SK-N-SH (cell line): Measurements from ENCODE around the gene PPP1CA. TPM values are rescaled to one million over a fixed set of nuclear protein-coding genes. Genes with fewer than 3 reads are reported as not detected.

Experiments
- CTCF ChIA-PET: fragments of 300-600, 350-600 bp; formaldehyde crosslinking; extraction: SDS; loops from one replicate; lab custom pipeline; 2021; lab: Yijun Ruan, JAX
- POLR2A ChIA-PET: fragments of 350-600 bp; sonication (Branson Sonifier 250); formaldehyde crosslinking; extraction: SDS; loops from one replicate; lab custom pipeline; 2020; ENCODE audit warnings: antibody characterized with exemption, inconsistent platforms; lab: Yijun Ruan, JAX
- DNase-seq: peaks from one replicate; pipeline ENCODE4 v3.0.0; 2012
- H2AFZ ChIP-seq: fragments of 200-600 bp; sonication (generic); 2 replicates; pipeline ENCODE4 v1.8.1; 2016; ENCODE audit warnings: antibody characterized with exemption, mild to moderate bottlenecking, low read depth
- H3F3A ChIP-seq: fragments of 200-600 bp; sonication (generic); replicated peaks from 2 replicates; pipeline ENCODE3; 2016; ENCODE audit warnings: antibody characterized with exemption, mild to moderate bottlenecking; ENCODE audit not compliant: insufficient read depth
- H3K27ac ChIP-seq, 2 experiments: fragments of 200-500 bp in 1 of 2; fragments of 200-600 bp in 1 of 2; sonication (Bioruptor generic) in 1 of 2; sonication (generic), shearing (Covaris generic) in 1 of 2; 2 replicates each; pipeline versions ENCODE4 v1.5.1 to v1.6.1; 2014 to 2016; ENCODE audit warnings: low read depth in 2 of 2, inconsistent platforms in 1 of 2, low read length in 1 of 2, mild to moderate bottlenecking in 1 of 2, mixed read lengths in 1 of 2
- H3K27me3 ChIP-seq: fragments of 200-600 bp; sonication (generic), shearing (Covaris generic); 2 replicates; pipeline ENCODE4 v1.6.1; 2016; ENCODE audit warnings: mixed run types; ENCODE audit not compliant: insufficient read depth
- H3K36me3 ChIP-seq, 2 experiments: fragments of 200-500 bp in 1 of 2; fragments of 200-600 bp in 1 of 2; sonication (Bioruptor generic) in 1 of 2; sonication (generic) in 1 of 2; replicated peaks in 1 of 2; 2 replicates each; pipeline versions ENCODE3 to v1.5.1; 2014 to 2016; ENCODE audit warnings: low read length in 1 of 2, mild to moderate bottlenecking in 1 of 2; ENCODE audit not compliant: insufficient read depth in 2 of 2, control insufficient read depth in 1 of 2
- H3K4me1 ChIP-seq, 2 experiments: fragments of 200-500 bp in 1 of 2; fragments of 200-600 bp in 1 of 2; sonication (Bioruptor generic) in 1 of 2; sonication (generic), shearing (Covaris generic) in 1 of 2; 2 replicates each; pipeline versions ENCODE4 v1.5.1 to v1.6.1; 2014 to 2016; ENCODE audit warnings: low read depth in 1 of 2, low read length in 1 of 2, mixed run types in 1 of 2; ENCODE audit not compliant: insufficient read depth in 2 of 2, control insufficient read depth in 1 of 2
- H3K4me2 ChIP-seq: fragments of 200-600 bp; sonication (generic), shearing (Covaris generic); 2 replicates; pipeline ENCODE4 v1.6.1; 2017; ENCODE audit warnings: mixed run types
- H3K4me3 ChIP-seq, 2 experiments: fragments of 200-500 bp in 1 of 2; fragments of 200-600 bp in 1 of 2; sonication (Bioruptor generic) in 1 of 2; sonication (generic), shearing (Covaris generic) in 1 of 2; 2 replicates each; pipeline versions ENCODE4 v1.5.1 to v1.8.1; 2014 to 2016; ENCODE audit warnings: low read depth in 2 of 2, inconsistent platforms in 1 of 2, low read length in 1 of 2, mild to moderate bottlenecking in 1 of 2, mixed read lengths in 1 of 2, moderate library complexity in 1 of 2
- H3K79me2 ChIP-seq: fragments of 200-600 bp; sonication (generic); 2 replicates; pipeline ENCODE4 v1.8.1; 2017; ENCODE audit warnings: mild to moderate bottlenecking; ENCODE audit not compliant: insufficient read depth
- H3K9ac ChIP-seq: fragments of 200-600 bp; sonication (generic); 2 replicates; pipeline ENCODE4 v1.6.1; 2017; ENCODE audit warnings: mixed run types
- H3K9me2 ChIP-seq: fragments of 200-600 bp; sonication (generic); 2 replicates; pipeline ENCODE4 v1.6.1; 2017; ENCODE audit warnings: mixed run types
- H3K9me3 ChIP-seq: fragments of 200-600 bp; sonication (generic); 2 replicates; pipeline ENCODE4 v1.6.1; 2017; ENCODE audit warnings: mixed run types, mild to moderate bottlenecking, moderate library complexity
- H4K20me1 ChIP-seq: fragments of 200-600 bp; sonication (generic); 2 replicates; pipeline ENCODE4 v1.6.1; 2017; ENCODE audit warnings: mild to moderate bottlenecking, mixed run types; ENCODE audit not compliant: insufficient read depth
- EP300 ChIP-seq, 2 experiments: IDR thresholded peaks; 2 replicates each; pipeline versions ENCODE4 v1.4.0 to v1.6.1; 2012; ENCODE audit warnings: borderline replicate concordance in 1 of 2, low read depth in 1 of 2, low read length in 1 of 2
- EZH2phosphoT487 ChIP-seq: fragments of 200-600 bp; sonication (generic); IDR thresholded peaks from 2 replicates; pipeline ENCODE4 v1.6.1; 2017; ENCODE audit warnings: low read depth, mixed run types, mild to moderate bottlenecking, antibody characterized with exemption, moderate library complexity, borderline replicate concordance
- FOSL2 ChIP-seq: IDR thresholded peaks from 2 replicates; pipeline ENCODE4 v1.4.0; 2012; ENCODE audit warnings: low read depth, mild to moderate bottlenecking, moderate library complexity, borderline replicate concordance
- MEF2A ChIP-seq: IDR thresholded peaks from 2 replicates; pipeline ENCODE4 v1.4.0; 2012; ENCODE audit warnings: low read depth, borderline replicate concordance
- MXI1 ChIP-seq: IDR thresholded peaks from 2 replicates; pipeline ENCODE4 v1.6.1; 2012; ENCODE audit warnings: mild to moderate bottlenecking, low read depth, low read length, improper control_type of control experiment
- POLR2AphosphoS5 ChIP-seq: IDR thresholded peaks from 2 replicates; pipeline ENCODE4 v1.6.1; 2012; ENCODE audit warnings: low read depth, low read length
- RFX5 ChIP-seq: IDR thresholded peaks from 2 replicates; pipeline ENCODE4 v1.6.1; 2012; ENCODE audit warnings: mild to moderate bottlenecking, improper control_type of control experiment, low read length
- RXRA ChIP-seq: IDR thresholded peaks from 2 replicates; pipeline ENCODE4 v1.4.0; 2012; ENCODE audit warnings: low read depth, mild to moderate bottlenecking, borderline replicate concordance
- SMC3 ChIP-seq: IDR thresholded peaks from 2 replicates; pipeline ENCODE4 v1.6.1; 2012; ENCODE audit warnings: low read depth, low read length, improper control_type of control experiment
- TAF1 ChIP-seq: IDR thresholded peaks from 2 replicates; pipeline ENCODE4 v1.6.1; 2012; ENCODE audit warnings: low read depth, mild to moderate bottlenecking, low read length, moderate library complexity, borderline replicate concordance
- WGBS: methylation state at CpG from one replicate; pipeline ENCODE4 v1.1.6; 2017; ENCODE audit warnings: low lambda C conversion rate; 5-methylcytosine and 5-hydroxymethylcytosine counted together
- polyA plus RNA-seq, 3 experiments: library from polyadenylated mRNA; depleted of rRNA; stranded (reverse); fragments of >200 nt; gene quantifications; 2 replicates each; pipeline ENCODE4 v1.2.3, GENCODE V29; 2012
- TF ChIP-seq, protein P1 (sequence below): IDR thresholded peaks from 2 replicates; pipeline ENCODE4 v1.6.1; 2012; ENCODE audit warnings: mild to moderate bottlenecking, low read depth, low read length, moderate library complexity

Gene PPP1CA
- polyA plus RNA-seq, 1 of the 3 experiments (the other 2 are of a cell fraction) = 261 TPM

DNA sequence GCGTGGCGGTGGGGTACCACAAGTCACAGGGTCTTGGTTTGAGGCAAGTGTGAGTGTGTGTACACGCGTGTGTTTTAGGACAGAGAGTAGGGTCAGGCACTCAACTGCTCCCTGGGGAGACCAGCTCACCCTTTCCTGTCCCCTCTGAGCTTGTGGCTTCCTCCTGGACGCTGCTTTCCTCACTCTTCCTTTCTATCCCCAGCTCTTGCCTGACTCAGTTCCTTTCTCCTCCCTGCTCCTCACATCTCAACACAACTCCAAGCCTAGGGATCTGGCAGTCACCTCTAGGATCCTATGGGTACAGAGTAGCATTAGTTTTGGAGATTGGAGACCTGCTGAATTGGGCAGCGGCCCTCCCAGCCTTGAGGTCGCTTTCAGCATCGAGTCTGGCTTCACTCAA lies 32.4 kb downstream of the PPP1CA start:
- CTCF ChIA-PET = interaction anchor here (1.2 to 19.7 kb wide), 6 partner anchors 9 to 106 kb away, joined by 3 to 955 read pairs (median 12); partner anchors contain the start of gene POLD4
- Histone ChIP-seq H3F3A (peaks cover 4% of the 10 kb centered on the region), H3K27ac (peak overlapping the region in 1 of 2 experiments; percentile 9; a peak in 1 of 4 replicates), H3K36me3 (peaks cover 5 to 12% of the 10 kb centered on the region in 2 experiments), H3K4me1 (peaks cover 17 to 35% of the 10 kb centered on the region in 2 experiments; a peak in 3 of 4 replicates), H3K4me2 (peak overlapping the region; percentile 38; the same call in 1 of the 2 replicates), H3K4me3 (no peak overlapping the region), H3K9ac (no peak overlapping the region), H4K20me1 (peaks cover 71% of the 10 kb centered on the region), H3K27me3 (no peaks in the 10 kb centered on the region), H3K9me2 (no peaks in the 10 kb centered on the region), H3K9me3 (no peaks in the 10 kb centered on the region), H3K79me2 (peaks cover 80% of the 10 kb centered on the region), H2AFZ (no peak overlapping the region)
- POLR2A ChIA-PET = no interaction called here
- TF ChIP-seq RFX5 = no peak
- no peak for TF ChIP-seq EZH2phosphoT487
- no peak for TF ChIP-seq SMC3
- TF ChIP-seq TAF1 = no peak
- WGBS = 84% methylated on average over 3 of the region's 8 CpGs
- DNase-seq = no peak

DNA sequence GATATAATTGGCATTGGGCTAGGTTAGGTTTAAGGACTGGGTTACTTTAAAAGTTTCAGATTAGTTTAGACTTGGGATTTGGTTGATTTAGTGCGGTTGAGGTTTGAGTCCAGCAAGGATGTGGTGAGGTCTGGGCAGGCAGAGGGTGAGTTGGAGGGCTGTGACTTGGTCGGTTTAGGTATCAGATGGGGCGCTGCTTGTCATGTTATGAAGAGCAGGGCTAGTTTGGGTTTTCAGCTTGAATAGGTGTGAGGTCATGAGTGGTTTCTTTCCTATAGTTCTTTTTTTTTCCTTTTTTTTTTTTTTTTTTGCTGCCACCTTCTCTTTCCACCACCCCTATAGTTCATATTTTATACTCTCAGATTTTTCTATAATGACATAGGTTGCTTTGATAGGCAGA lies 33.0 kb downstream of the PPP1CA start:
- H3K27me3 ChIP-seq = no peaks in the 10 kb centered on the region
- H3K4me3 ChIP-seq = no peak overlapping the region
- peaks cover 71% of the 10 kb centered on the region for H4K20me1 ChIP-seq
- TF ChIP-seq, protein P1, sequence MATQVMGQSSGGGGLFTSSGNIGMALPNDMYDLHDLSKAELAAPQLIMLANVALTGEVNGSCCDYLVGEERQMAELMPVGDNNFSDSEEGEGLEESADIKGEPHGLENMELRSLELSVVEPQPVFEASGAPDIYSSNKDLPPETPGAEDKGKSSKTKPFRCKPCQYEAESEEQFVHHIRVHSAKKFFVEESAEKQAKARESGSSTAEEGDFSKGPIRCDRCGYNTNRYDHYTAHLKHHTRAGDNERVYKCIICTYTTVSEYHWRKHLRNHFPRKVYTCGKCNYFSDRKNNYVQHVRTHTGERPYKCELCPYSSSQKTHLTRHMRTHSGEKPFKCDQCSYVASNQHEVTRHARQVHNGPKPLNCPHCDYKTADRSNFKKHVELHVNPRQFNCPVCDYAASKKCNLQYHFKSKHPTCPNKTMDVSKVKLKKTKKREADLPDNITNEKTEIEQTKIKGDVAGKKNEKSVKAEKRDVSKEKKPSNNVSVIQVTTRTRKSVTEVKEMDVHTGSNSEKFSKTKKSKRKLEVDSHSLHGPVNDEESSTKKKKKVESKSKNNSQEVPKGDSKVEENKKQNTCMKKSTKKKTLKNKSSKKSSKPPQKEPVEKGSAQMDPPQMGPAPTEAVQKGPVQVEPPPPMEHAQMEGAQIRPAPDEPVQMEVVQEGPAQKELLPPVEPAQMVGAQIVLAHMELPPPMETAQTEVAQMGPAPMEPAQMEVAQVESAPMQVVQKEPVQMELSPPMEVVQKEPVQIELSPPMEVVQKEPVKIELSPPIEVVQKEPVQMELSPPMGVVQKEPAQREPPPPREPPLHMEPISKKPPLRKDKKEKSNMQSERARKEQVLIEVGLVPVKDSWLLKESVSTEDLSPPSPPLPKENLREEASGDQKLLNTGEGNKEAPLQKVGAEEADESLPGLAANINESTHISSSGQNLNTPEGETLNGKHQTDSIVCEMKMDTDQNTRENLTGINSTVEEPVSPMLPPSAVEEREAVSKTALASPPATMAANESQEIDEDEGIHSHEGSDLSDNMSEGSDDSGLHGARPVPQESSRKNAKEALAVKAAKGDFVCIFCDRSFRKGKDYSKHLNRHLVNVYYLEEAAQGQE = no peak
- TF ChIP-seq EP300 (IDR thresholded peaks at IDR 0.05; ENCODE audit: borderline replicate concordance in 1 of 2, low read depth in 1 of 2, low read length in 1 of 2) = no peak
- TF ChIP-seq MXI1 = no peak
- no peak for TF ChIP-seq RXRA
- TF ChIP-seq MEF2A = no peak
- no peak for TF ChIP-seq FOSL2
- no peak for TF ChIP-seq POLR2AphosphoS5
- TF ChIP-seq EZH2phosphoT487 = no peak
- no peak for TF ChIP-seq SMC3
- TF ChIP-seq, all 33 proteins: peak for 0
- no peak overlapping the region for H3K9ac ChIP-seq
- peak overlapping the region in 1 of 2 experiments; percentile 9; a peak in 1 of 4 replicates for H3K27ac ChIP-seq
- 100% methylated on average over 3 of the region's 3 CpGs for WGBS
- CTCF ChIA-PET = interaction anchor here (1.2 to 19.7 kb wide), 5 partner anchors 10 to 106 kb away, joined by 3 to 955 read pairs (median 19); partner anchors contain the start of gene POLD4
- H2AFZ ChIP-seq = no peak overlapping the region
- H3F3A ChIP-seq = peaks cover 3% of the 10 kb centered on the region
- H3K4me2 ChIP-seq = no peak overlapping the region
- POLR2A ChIA-PET = no interaction called here
- H3K9me2 ChIP-seq = no peaks in the 10 kb centered on the region
- H3K9me3 ChIP-seq = no peaks in the 10 kb centered on the region
- H3K4me1 ChIP-seq = peaks cover 17 to 28% of the 10 kb centered on the region in 2 experiments; a peak in 3 of 4 replicates
- H3K79me2 ChIP-seq = peaks cover 85% of the 10 kb centered on the region
- H3K36me3 ChIP-seq = peaks cover 8 to 13% of the 10 kb centered on the region in 2 experiments
- no peak for DNase-seq
